ENCODE measurements around the gene SLC22A25. TPM values are rescaled to one million over a fixed set of nuclear protein-coding genes. Genes with fewer than 3 reads are reported as not detected.

Gene SLC22A25
- total RNA-seq = not detected
- long read RNA-seq, partial matches to known transcripts = 0 of 1 reads
- long read RNA-seq, other reads (novel, unspliced or antisense) = 1 of 1 reads

DNA sequence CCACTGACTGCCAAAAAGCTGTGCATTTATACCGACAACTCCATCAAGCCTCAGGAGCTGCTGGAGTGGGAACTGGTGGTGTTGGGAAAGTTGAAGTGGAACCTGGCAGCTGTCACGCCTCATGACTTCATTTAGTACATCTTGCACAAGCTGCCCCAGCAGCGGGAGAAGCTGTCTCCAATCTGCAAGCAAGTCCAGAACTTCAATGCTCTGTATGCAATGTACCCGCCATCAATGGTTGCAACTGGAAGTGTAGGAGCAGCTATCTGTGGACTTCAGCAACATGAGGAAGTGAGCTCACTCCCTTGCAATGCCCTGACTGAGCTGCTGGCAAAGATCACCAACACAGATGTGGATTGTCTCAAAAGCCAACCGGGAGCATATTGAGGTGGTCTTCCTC lies at the start of gene SLC22A25:
Gene SLC22A25 (minus strand): TSS at position 67 of the 400 bp plus-strand sequence. CDS start 13,947 bp downstream, outside the sequence.
- no peaks in the 10 kb centered on the region for H3K9me3 ChIP-seq
- no peaks in the 10 kb centered on the region for H3K4me1 ChIP-seq
- no peaks in the 10 kb centered on the region for H3K36me3 ChIP-seq
- DNase-seq = peak; percentile 55
- no peak within 1 kb of the TSS for H3K4me3 ChIP-seq
- no peaks in the 10 kb centered on the region for H3K27me3 ChIP-seq (ENCODE audit: low read depth)
- H3K27ac ChIP-seq = no peak within 1 kb of the TSS
- intact Hi-C loops (cut with DNase I) = no loop called here
- TF ChIP-seq, protein P1, sequence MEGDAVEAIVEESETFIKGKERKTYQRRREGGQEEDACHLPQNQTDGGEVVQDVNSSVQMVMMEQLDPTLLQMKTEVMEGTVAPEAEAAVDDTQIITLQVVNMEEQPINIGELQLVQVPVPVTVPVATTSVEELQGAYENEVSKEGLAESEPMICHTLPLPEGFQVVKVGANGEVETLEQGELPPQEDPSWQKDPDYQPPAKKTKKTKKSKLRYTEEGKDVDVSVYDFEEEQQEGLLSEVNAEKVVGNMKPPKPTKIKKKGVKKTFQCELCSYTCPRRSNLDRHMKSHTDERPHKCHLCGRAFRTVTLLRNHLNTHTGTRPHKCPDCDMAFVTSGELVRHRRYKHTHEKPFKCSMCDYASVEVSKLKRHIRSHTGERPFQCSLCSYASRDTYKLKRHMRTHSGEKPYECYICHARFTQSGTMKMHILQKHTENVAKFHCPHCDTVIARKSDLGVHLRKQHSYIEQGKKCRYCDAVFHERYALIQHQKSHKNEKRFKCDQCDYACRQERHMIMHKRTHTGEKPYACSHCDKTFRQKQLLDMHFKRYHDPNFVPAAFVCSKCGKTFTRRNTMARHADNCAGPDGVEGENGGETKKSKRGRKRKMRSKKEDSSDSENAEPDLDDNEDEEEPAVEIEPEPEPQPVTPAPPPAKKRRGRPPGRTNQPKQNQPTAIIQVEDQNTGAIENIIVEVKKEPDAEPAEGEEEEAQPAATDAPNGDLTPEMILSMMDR (IDR thresholded peaks at IDR 0.05) = no peak
- ATAC-seq = peak; percentile 14 to 37

DNA sequence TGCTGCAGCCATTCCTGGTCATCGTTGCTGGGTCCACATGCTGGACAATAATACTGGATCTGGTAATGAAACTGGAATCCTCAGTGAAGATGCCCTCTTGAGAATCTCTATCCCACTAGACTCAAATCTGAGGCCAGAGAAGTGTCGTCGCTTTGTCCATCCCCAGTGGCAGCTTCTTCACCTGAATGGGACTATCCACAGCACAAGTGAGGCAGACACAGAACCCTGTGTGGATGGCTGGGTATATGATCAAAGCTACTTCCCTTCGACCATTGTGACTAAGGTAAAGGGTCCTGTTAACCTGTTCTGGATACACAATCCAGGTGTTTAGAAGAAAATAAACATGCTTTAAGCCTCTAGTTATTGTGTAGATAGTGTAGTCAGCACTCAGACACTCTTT lies 46.9 kb upstream of the SLC22A25 start:
- ATAC-seq (no peak), DNase-seq (no peak)
- no peaks in the 10 kb centered on the region for H3K4me1 ChIP-seq
- no peak overlapping the region for H3K4me3 ChIP-seq
- no peaks in the 10 kb centered on the region for H3K27me3 ChIP-seq (ENCODE audit: low read depth)
- H3K9me3 ChIP-seq = peaks cover 3% of the 10 kb centered on the region
- H3K27ac ChIP-seq = no peak overlapping the region
- intact Hi-C loops (cut with DNase I) = no loop called here
- TF ChIP-seq, protein P1 (IDR thresholded peaks at IDR 0.05) = no peak
- no peaks in the 10 kb centered on the region for H3K36me3 ChIP-seq

DNA sequence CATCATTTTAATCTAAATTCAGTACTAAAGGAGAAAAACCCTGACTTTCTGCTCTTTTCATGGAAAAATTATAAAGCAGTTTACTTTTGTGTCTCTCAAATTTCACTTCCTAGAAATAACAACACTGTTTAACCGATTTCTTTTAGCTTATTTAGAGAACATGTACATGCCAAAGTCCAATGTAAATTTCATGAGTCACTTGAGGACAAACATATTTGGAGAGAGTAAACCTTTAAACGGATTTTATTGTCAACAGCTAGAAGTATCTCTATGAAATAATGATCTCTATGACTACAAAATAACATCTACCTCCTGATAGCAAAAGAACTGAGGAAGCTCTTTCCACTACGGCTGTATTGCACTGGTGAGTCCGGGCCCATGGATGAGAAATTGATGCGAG lies 46.3 kb upstream of the SLC22A25 start:
- ATAC-seq = no peak

DNA sequence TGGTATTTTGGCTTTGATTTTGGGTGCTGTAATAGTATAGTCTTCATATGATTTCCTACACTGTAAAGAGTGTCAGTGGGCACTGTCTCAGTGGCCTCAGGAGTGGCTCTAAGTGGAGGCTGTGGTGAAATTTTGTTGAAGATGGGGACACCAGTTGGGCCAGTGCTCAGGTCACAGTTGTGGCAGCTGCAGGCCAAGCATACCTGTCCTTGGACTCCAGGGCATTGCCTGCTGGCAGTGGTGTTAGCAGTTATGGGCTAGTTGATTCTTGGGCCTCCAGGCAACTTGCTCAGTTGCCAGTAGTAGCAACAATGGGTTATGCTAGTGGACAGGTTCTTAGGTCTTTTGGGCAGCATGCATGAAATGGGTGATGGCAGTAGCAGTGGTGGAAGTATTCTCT lies 39.2 kb upstream of the SLC22A25 start:
- Histone ChIP-seq H3K9me3 (no peaks in the 10 kb centered on the region), H3K36me3 (no peaks in the 10 kb centered on the region), H3K27ac (no peak overlapping the region), H3K4me3 (no peak overlapping the region), H3K4me1 (no peaks in the 10 kb centered on the region), H3K27me3 (ENCODE audit: low read depth) (no peaks in the 10 kb centered on the region)
- intact Hi-C loops (cut with DNase I) = no loop called here
- ATAC-seq (no peak), DNase-seq (no peak)
- TF ChIP-seq, protein P1 (IDR thresholded peaks at IDR 0.05) = no peak

More for the DNA sequence above, 46.3 kb upstream of the SLC22A25 start:
- intact Hi-C loops (cut with DNase I) = no loop called here
- TF ChIP-seq, protein P1 (IDR thresholded peaks at IDR 0.05) = no peak
- peaks cover 3% of the 10 kb centered on the region for H3K9me3 ChIP-seq
- no peak overlapping the region for H3K4me3 ChIP-seq
- H3K27me3 ChIP-seq (ENCODE audit: low read depth) = no peaks in the 10 kb centered on the region
- no peak overlapping the region for H3K27ac ChIP-seq
- DNase-seq = no peak
- no peaks in the 10 kb centered on the region for H3K4me1 ChIP-seq
- H3K36me3 ChIP-seq = no peaks in the 10 kb centered on the region

DNA sequence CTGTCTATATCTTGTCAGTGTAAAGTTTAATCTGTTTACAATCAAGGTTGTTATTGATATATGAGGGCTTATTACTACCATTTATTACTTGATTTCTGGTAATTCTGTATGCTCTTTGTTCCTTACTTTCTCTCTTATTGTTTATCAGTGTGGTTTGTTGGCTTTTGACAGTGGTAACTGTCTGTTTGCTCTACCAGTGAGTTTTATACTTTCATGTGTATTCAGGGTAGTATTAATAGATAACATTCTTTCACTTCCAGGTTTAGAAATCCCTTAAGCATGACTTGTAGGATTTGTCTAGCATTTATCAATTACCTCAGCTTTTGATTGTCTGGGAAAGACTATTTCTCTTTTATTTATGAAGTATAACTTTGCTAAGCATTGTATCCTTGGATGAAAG lies 37.5 kb upstream of the SLC22A25 start:
- ATAC-seq (no peak), DNase-seq (no peak)
- Histone ChIP-seq H3K4me1 (no peaks in the 10 kb centered on the region), H3K27ac (no peak overlapping the region), H3K27me3 (ENCODE audit: low read depth) (no peaks in the 10 kb centered on the region), H3K9me3 (no peaks in the 10 kb centered on the region), H3K4me3 (no peak overlapping the region), H3K36me3 (no peaks in the 10 kb centered on the region)
- TF ChIP-seq, protein P1 (IDR thresholded peaks at IDR 0.05) = no peak
- intact Hi-C loops (cut with DNase I) = no loop called here
